Activated B cell treated with CpG ODN at 0.5 μM for 24 hours (primary cell): ENCODE results near the gene MYO1F. TPM values are rescaled to one million over a fixed set of nuclear protein-coding genes. Genes with fewer than 3 reads are reported as not detected.
A peak's percentile ranks its signal among the peaks of the same experiment; 100 is the strongest.
"Not testable (repeated sequence)": the region's sequence is repeated elsewhere in the genome, so short reads cannot be mapped to it uniquely, and the experiment has no call there.

Source experiments
- ATAC-seq: fragments of 200-7000 bp; cut with Tn5 transposase; one replicate; pipeline ENCODE4 v1.10.0; 2021; ENCODE audit warnings: low read depth, mild to moderate bottlenecking, moderate library complexity
- CTCF ChIA-PET: fragments of 350-600 bp; sonication (Branson Sonifier 250); formaldehyde crosslinking; loops from one replicate; lab custom pipeline; 2021; ENCODE audit warnings: antibody characterized with exemption; lab: Charles Lee
- POLR2A ChIA-PET: fragments of 350-600 bp; sonication (Branson Sonifier 250); formaldehyde crosslinking; loops from one replicate; lab custom pipeline; 2021; ENCODE audit warnings: antibody characterized with exemption; lab: Charles Lee
- DNase-seq: peaks from one replicate; pipeline ENCODE4 v3.0.0; 2022
- H3K27ac Mint-ChIP-seq: one replicate; pipeline ENCODE4 v1.8.0; 2020; ENCODE audit warnings: mixed read lengths
- H3K27me3 Mint-ChIP-seq: one replicate; pipeline ENCODE4 v1.8.0; 2021; ENCODE audit warnings: mixed read lengths
- H3K36me3 Mint-ChIP-seq: one replicate; pipeline ENCODE4 v1.8.0; 2021; ENCODE audit warnings: low read depth, mixed read lengths
- H3K4me1 Mint-ChIP-seq: one replicate; pipeline ENCODE4 v1.8.0; 2021; ENCODE audit warnings: mixed read lengths
- H3K4me3 Mint-ChIP-seq: one replicate; pipeline ENCODE4 v1.8.0; 2020; ENCODE audit warnings: mild to moderate bottlenecking, mixed read lengths
- H3K9me3 Mint-ChIP-seq: one replicate; pipeline ENCODE4 v1.8.0; 2020; ENCODE audit warnings: mixed read lengths
- CTCF ChIP-seq: fragments of 200-600 bp; IDR thresholded peaks from one replicate; pipeline ENCODE4 v1.8.0; 2022; ENCODE audit warnings: antibody characterized with exemption, mild to moderate bottlenecking
- intact Hi-C: fragments of 100-400 bp; cut with micrococcal nuclease; formaldehyde crosslinking; loops from one replicate; pipeline ENCODE4 v1.15.1; 2024
- total RNA-seq: library from RNA; stranded (reverse); gene quantifications from 2 replicates; pipeline ENCODE4 v1.2.3, GENCODE V29; 2022

Gene MYO1F
- total RNA-seq, 1 donor from 2014 or later: 63.8 TPM

- no peak for DNase-seq
- no peaks in the 10 kb centered on the region for H3K27me3 Mint-ChIP-seq
- H3K4me1 Mint-ChIP-seq: peaks cover 17% of the 10 kb centered on the region
- no peak overlapping the region for H3K27ac Mint-ChIP-seq
- ATAC-seq: no peak
- peaks cover 12% of the 10 kb centered on the region for H3K36me3 Mint-ChIP-seq
- H3K4me3 Mint-ChIP-seq: no peak overlapping the region
- H3K9me3 Mint-ChIP-seq: no peaks in the 10 kb centered on the region
- intact Hi-C loops: no loop called here
- ChIA-PET POLR2A (interaction anchor here (0.7 kb wide), 2 partner anchors 57 to 227 kb away, joined by 3 to 4 read pairs; no protein-coding TSS in a partner anchor), CTCF (interaction anchor here (0.5 to 1.2 kb wide), 2 partner anchors 59 to 62 kb away, joined by 3 read pairs; no protein-coding TSS in a partner anchor)
- no peak for TF ChIP-seq CTCF
Measured at GRCh38 chr19:8519388-8519787, 57.9 kb downstream of the MYO1F start.

GRCh38 chr19:8518536-8518935 lies 58.7 kb downstream of the MYO1F start:
- Mint-ChIP-seq H3K4me3 (no peak overlapping the region), H3K9me3 (no peaks in the 10 kb centered on the region), H3K27ac (peak overlapping the region; percentile 1), H3K27me3 (no peaks in the 10 kb centered on the region), H3K36me3 (peaks cover 13% of the 10 kb centered on the region), H3K4me1 (peaks cover 22% of the 10 kb centered on the region)
- POLR2A ChIA-PET: interaction anchor here (0.6 kb wide), 1 partner anchor 86 kb away, joined by 3 read pairs; no protein-coding TSS in a partner anchor
- DNase-seq (no peak), ATAC-seq (no peak)
- TF ChIP-seq CTCF: no peak
- CTCF ChIA-PET: interaction anchor here (0.5 to 1.3 kb wide), 2 partner anchors 62 to 63 kb away, joined by 3 read pairs; no protein-coding TSS in a partner anchor
- intact Hi-C loops: no loop called here

DNA sequence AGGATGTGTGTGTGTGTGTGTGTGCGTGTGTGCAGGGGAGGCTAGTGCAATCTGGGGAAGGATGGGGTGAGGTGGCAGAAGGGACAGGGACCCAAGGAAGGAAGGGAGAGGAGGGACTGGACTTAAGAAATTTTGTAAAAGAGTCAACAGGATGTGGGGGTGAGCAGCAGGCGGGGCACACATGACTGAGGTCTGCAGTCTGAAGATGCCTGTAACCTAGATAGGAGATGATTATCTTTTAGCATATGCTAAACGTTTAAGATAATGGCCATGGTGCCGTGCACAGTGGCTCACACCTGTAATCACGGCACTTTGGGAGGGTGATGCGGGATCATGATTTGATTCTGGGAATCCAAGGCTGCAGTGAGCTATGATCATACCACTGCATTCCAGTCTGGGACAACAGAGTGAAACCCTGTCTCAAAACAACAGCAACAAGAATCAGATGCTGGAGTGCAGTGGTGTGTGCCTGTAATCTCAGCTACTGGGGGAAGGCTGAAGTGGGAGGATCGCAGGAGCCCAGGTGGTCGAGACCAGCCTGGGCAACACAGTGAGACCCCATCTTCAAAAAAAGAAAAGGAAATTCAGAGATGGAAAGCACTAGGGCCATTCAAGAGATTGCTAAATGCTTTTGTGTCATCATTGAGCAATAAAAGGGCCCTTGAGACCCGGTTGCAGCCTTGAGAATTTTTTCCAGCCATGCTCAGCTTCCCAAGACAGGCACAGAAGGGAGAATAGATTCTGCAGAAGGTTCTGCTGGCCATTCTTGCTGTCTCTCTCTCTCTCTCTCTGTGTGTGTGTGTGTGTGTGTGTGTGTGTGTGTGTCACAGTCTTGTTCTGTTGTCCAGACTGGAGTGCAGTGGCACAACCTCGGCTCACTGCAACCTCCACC lies 59.4 kb downstream of the MYO1F start:
- ChIA-PET POLR2A (interaction anchor here (0.6 to 0.7 kb wide), 2 partner anchors 11 to 86 kb away, joined by 3 read pairs; no protein-coding TSS in a partner anchor), CTCF (interaction anchor here (1.1 to 1.3 kb wide), 2 partner anchors 12 to 63 kb away, joined by 3 read pairs; no protein-coding TSS in a partner anchor)
- TF ChIP-seq CTCF: no peak
- H3K4me1 Mint-ChIP-seq: peaks cover 27% of the 10 kb centered on the region
- intact Hi-C loops: no loop called here
- no peak for ATAC-seq
- no peak for DNase-seq
- peak overlapping the region; percentile 3 for H3K4me3 Mint-ChIP-seq
- no peaks in the 10 kb centered on the region for H3K9me3 Mint-ChIP-seq
- H3K27ac Mint-ChIP-seq: peak overlapping the region; percentile 76
- no peaks in the 10 kb centered on the region for H3K27me3 Mint-ChIP-seq
- H3K36me3 Mint-ChIP-seq: peaks cover 15% of the 10 kb centered on the region

DNA sequence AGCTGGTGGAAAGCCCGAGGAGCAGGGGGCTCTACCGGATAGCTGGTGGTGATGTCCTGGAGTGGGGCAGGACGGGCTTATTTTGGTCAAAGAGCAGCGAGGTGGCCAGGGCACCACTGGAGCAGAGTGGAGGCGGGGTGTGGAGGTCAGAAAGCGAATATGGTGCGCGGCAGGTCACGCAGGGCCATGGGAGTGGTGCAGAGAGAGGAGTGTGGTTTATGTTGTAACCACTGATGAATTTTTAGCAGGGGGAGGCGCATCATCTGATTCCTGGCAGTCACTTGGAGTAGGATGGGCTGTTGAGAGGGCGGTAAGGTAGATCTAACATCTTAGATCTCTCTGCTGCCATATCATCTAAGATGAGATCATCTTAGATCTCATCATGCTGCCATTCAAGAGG lies 61.9 kb downstream of the MYO1F start:
- DNase-seq (no peak), ATAC-seq (no peak)
- Mint-ChIP-seq H3K27me3 (no peaks in the 10 kb centered on the region), H3K4me1 (peaks cover 27% of the 10 kb centered on the region), H3K36me3 (peaks cover 9% of the 10 kb centered on the region), H3K27ac (peak overlapping the region; percentile 98), H3K4me3 (peak overlapping the region; percentile 39), H3K9me3 (no peaks in the 10 kb centered on the region)
- CTCF ChIA-PET: interaction anchor here (1.7 kb wide), 1 partner anchor 65 kb away, joined by 7 read pairs; no protein-coding TSS in a partner anchor
- intact Hi-C loops: loop anchor here (2.0 kb wide), 1 partner anchor 61 kb away; the partner anchor contains the start of gene MYO1F
- TF ChIP-seq CTCF: no peak
- POLR2A ChIA-PET: interaction anchor here (0.7 to 2.8 kb wide), 6 partner anchors 10 to 510 kb away, joined by 3 to 23 read pairs (median 5); partner anchors contain the start of genes ELAVL1, HNRNPM and MARCHF2

GRCh38 chr19:8514505-8515009 lies 62.7 kb downstream of the MYO1F start:
- not testable (repeated sequence) for H3K36me3 Mint-ChIP-seq, ATAC-seq, H3K27me3 Mint-ChIP-seq, DNase-seq, H3K9me3 Mint-ChIP-seq
- peaks cover 27% of the 10 kb centered on the region for H3K4me1 Mint-ChIP-seq
- H3K4me3 Mint-ChIP-seq: peak overlapping the region; percentile 94
- ChIA-PET CTCF (interaction anchor here (0.8 to 1.7 kb wide), 3 partner anchors 9 to 101 kb away, joined by 3 to 7 read pairs (median 5); partner anchors contain the start of gene MARCHF2), POLR2A (interaction anchor here (0.5 to 2.8 kb wide), 30 partner anchors 9 to 1996 kb away, joined by 3 to 30 read pairs (median 4); partner anchors contain the start of genes ELAVL1, HNRNPM, MARCHF2 and MYO1F)
- H3K27ac Mint-ChIP-seq: peak overlapping the region; percentile 98
- intact Hi-C loops: loop anchor here (1.0 to 5.0 kb wide), 5 partner anchors 42 to 1303 kb away; partner anchors contain the start of genes FBXL12, HNRNPM, KANK3 and MYO1F
